Activated CD8-positive, alpha-beta memory T cell treated with anti-CD3 and anti-CD28 coated beads, Interleukin-2, amount 50 U/mL, for 1 hour (primary cell): ENCODE measurements around the gene MACF1.

ENCODE experiments used
- DNase-seq: peaks from one replicate; pipeline ENCODE4 v3.0.0-alpha.2; 2020; ENCODE audit errors: extremely low read depth

MACF1 gene

GRCh38 chr1:39261712-39262221, 57.3 kb downstream of the MACF1 start:
- DNase-seq = no peak

GRCh38 chr1:39262802-39263201, 58.3 kb downstream of the MACF1 start:
- no peak for DNase-seq

- no peak for DNase-seq
Measured at GRCh38 chr1:39266269-39266668, 61.8 kb downstream of the MACF1 start.

- DNase-seq = no peak
Measured at GRCh38 chr1:39266792-39267191, 62.3 kb downstream of the MACF1 start.

- DNase-seq = no peak
Measured at GRCh38 chr1:39268112-39268581, 63.7 kb downstream of the MACF1 start.

GRCh38 chr1:39268906-39269305, 64.4 kb downstream of the MACF1 start:
- no peak for DNase-seq

GRCh38 chr1:39269349-39269748, 64.9 kb downstream of the MACF1 start:
- DNase-seq = no peak

GRCh38 chr1:39269791-39270342, 65.4 kb downstream of the MACF1 start:
- no peak for DNase-seq

- no peak for DNase-seq
Measured at GRCh38 chr1:39270368-39270767, 65.9 kb downstream of the MACF1 start.

- no peak for DNase-seq
Measured at GRCh38 chr1:39272027-39272797, 67.7 kb downstream of the MACF1 start.

- no peak for DNase-seq
Measured at GRCh38 chr1:39272798-39273469, 68.4 kb downstream of the MACF1 start.

- DNase-seq = no peak
Measured at GRCh38 chr1:39275836-39276507, 71.5 kb downstream of the MACF1 start.

GRCh38 chr1:39277879-39278278, 73.4 kb downstream of the MACF1 start:
- DNase-seq = no peak

GRCh38 chr1:39282537-39283216, 78.2 kb downstream of the MACF1 start:
- no peak for DNase-seq

GRCh38 chr1:39283858-39284257, 79.4 kb downstream of the MACF1 start:
- DNase-seq = no peak

GRCh38 chr1:39287541-39287940, 83.0 kb downstream of the MACF1 start:
- no peak for DNase-seq

GRCh38 chr1:39288735-39289465, 84.4 kb downstream of the MACF1 start:
- no peak for DNase-seq

GRCh38 chr1:39292401-39292800, 87.9 kb downstream of the MACF1 start:
- no peak for DNase-seq

GRCh38 chr1:39293375-39294070, 89.0 kb downstream of the MACF1 start:
- DNase-seq = no peak

- no peak for DNase-seq
Measured at GRCh38 chr1:39294531-39294930, 90.0 kb downstream of the MACF1 start.
